Ascending aorta (tissue), 2 donors: ENCODE measurements around the gene ALAS1. TPM values are rescaled to one million over a fixed set of nuclear protein-coding genes. Genes with fewer than 3 reads are reported as not detected.

Experiments used
- DNase-seq, 2 donors: peaks; one replicate each; pipeline ENCODE4 v3.0.0-alpha.2; 2019; ENCODE audit warnings: low spot score in 2 of 2
- H3K27ac ChIP-seq, 2 donors: fragments of 200-600 bp; sonication (generic); one replicate each; pipeline ENCODE4 v1.5.1; 2016 to 2017; ENCODE audit warnings: mild to moderate bottlenecking in 1 of 2
- H3K27me3 ChIP-seq: fragments of 200-600 bp; sonication (generic); one replicate; pipeline ENCODE4 v1.5.1; 2017
- H3K36me3 ChIP-seq, 2 donors: fragments of 200-600 bp; sonication (generic); one replicate each; pipeline ENCODE4 v1.5.1; 2016
- H3K4me1 ChIP-seq, 2 donors: fragments of 200-600 bp; sonication (generic); one replicate each; pipeline ENCODE4 v1.5.1; 2016 to 2017; ENCODE audit warnings: mild to moderate bottlenecking in 1 of 2
- H3K4me3 ChIP-seq, 2 donors: fragments of 200-600 bp; sonication (generic); one replicate each; pipeline ENCODE4 v1.5.1; 2016 to 2017; ENCODE audit warnings: mild to moderate bottlenecking in 1 of 2
- H3K9me3 ChIP-seq, 2 donors: fragments of 200-600 bp; sonication (generic); one replicate each; pipeline ENCODE4 v1.5.1; 2016
- CTCF ChIP-seq, 3 experiments: fragments of 200-600 bp in 2 of 3; fragments of 450-650 bp in 1 of 3; sonication (generic) in 2 of 3; IDR thresholded peaks; one replicate each; pipeline ENCODE4 v1.5.1; 2016 to 2019; ENCODE audit warnings: antibody characterized with exemption in 3 of 3, mild to moderate bottlenecking in 1 of 3, moderate library complexity in 1 of 3
- intact Hi-C: fragments of 100-400 bp; cut with DNase I; formaldehyde crosslinking; loops from one replicate; pipeline ENCODE4 v1.15.1; 2023
- total RNA-seq: library from RNA; depleted of rRNA; stranded (reverse); fragments of >200 nt; gene quantifications from one replicate; pipeline ENCODE4 v1.1.0, GENCODE V29; 2016

ALAS1 gene
- total RNA-seq, 1 donor from 2014 or later, result 58.3 TPM

GRCh38 chr3:52225452-52226228 is 27.7 kb downstream of the ALAS1 start, which contains the start of gene TLR9:
Gene TLR9 (minus strand): TSS chr3:52225645. CDS start chr3:52225529, 116 bp downstream.
- Histone ChIP-seq H3K36me3 (peaks cover 20 to 32% of the 10 kb centered on the region in 2 donors), H3K27ac (no peak within 1 kb of the TSS), H3K4me1 (peaks cover 0 to 2% of the 10 kb centered on the region in 2 donors), H3K27me3 (no peaks in the 10 kb centered on the region), H3K4me3 (no peak within 1 kb of the TSS), H3K9me3 (no peaks in the 10 kb centered on the region)
- TF ChIP-seq CTCF (IDR thresholded peaks at IDR 0.05), result no peak
- intact Hi-C loops, result no loop called here
- no peak for DNase-seq

GRCh38 chr3:52226229-52226817 is 28.4 kb downstream of the ALAS1 start:
- H3K36me3 ChIP-seq, result peaks cover 27 to 39% of the 10 kb centered on the region in 2 donors
- H3K4me3 ChIP-seq, result no peak overlapping the region
- TF ChIP-seq CTCF (IDR thresholded peaks at IDR 0.05), result no peak
- H3K9me3 ChIP-seq, result no peaks in the 10 kb centered on the region
- DNase-seq, result no peak
- no peak overlapping the region for H3K27ac ChIP-seq
- H3K4me1 ChIP-seq, result no peaks in the 10 kb centered on the region
- no peaks in the 10 kb centered on the region for H3K27me3 ChIP-seq
- intact Hi-C loops, result no loop called here

GRCh38 chr3:52227117-52227516 is 29.2 kb downstream of the ALAS1 start:
- Histone ChIP-seq H3K27ac (no peak overlapping the region), H3K9me3 (no peaks in the 10 kb centered on the region), H3K36me3 (peaks cover 29 to 47% of the 10 kb centered on the region in 2 donors), H3K27me3 (no peaks in the 10 kb centered on the region), H3K4me3 (no peak overlapping the region), H3K4me1 (no peaks in the 10 kb centered on the region)
- TF ChIP-seq CTCF (IDR thresholded peaks at IDR 0.05), result no peak
- intact Hi-C loops, result no loop called here
- DNase-seq, result no peak

GRCh38 chr3:52227766-52228165 is 29.8 kb downstream of the ALAS1 start:
- Histone ChIP-seq H3K4me3 (no peak overlapping the region), H3K27me3 (no peaks in the 10 kb centered on the region), H3K27ac (no peak overlapping the region), H3K4me1 (no peaks in the 10 kb centered on the region), H3K9me3 (no peaks in the 10 kb centered on the region), H3K36me3 (peaks cover 34 to 52% of the 10 kb centered on the region in 2 donors)
- DNase-seq, result no peak
- TF ChIP-seq CTCF (IDR thresholded peaks at IDR 0.05), result no peak
- intact Hi-C loops, result no loop called here

DNA sequence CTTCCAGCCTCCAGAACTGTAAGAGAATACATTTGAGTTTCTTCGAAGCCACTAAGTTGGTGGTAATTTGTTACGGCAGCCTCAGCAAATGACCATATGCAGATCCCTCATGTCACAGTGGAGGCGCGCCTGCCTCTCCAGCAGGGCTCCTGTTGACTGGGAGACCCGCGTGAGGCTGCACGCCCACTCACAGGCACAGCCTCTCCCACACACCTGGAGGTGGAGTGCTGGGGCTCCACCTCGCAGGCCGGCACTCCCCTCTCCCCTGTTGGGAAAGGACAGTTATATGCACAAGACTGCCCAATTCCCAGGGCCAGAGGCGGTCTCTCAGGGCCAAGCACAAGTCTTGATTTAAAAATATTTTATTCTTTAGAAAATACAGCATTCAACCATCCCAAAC is 30.3 kb downstream of the ALAS1 start:
- H3K4me3 ChIP-seq, result no peak overlapping the region
- H3K27ac ChIP-seq, result no peak overlapping the region
- no peak for TF ChIP-seq CTCF (IDR thresholded peaks at IDR 0.05)
- H3K4me1 ChIP-seq, result no peaks in the 10 kb centered on the region
- intact Hi-C loops, result no loop called here
- no peaks in the 10 kb centered on the region for H3K27me3 ChIP-seq
- no peaks in the 10 kb centered on the region for H3K9me3 ChIP-seq
- peaks cover 34 to 52% of the 10 kb centered on the region in 2 donors for H3K36me3 ChIP-seq
- no peak for DNase-seq
